ENCODE measurements around the gene ARID3C. TPM values are rescaled to one million over a fixed set of nuclear protein-coding genes. Genes with fewer than 3 reads are reported as not detected.
A peak's percentile ranks its signal among the peaks of the same experiment; 100 is the strongest.

The ARID3C gene
- total and polyA plus RNA-seq, 11 donors: 0.20 TPM; not detected in 10

- intact Hi-C loops (cut with DNase I): no loop called here
- DNase-seq (no peak), ATAC-seq (no peak)
- Histone ChIP-seq H3K4me3 (no peak overlapping the region), H3K36me3 (no peaks in the 10 kb centered on the region), H3K27ac (no peak overlapping the region), H3K27me3 (peaks cover 39 to 82% (median 76%) of the 10 kb centered on the region in 9 donors), H3K4me1 (peaks cover 0 to 38% (median 20%) of the 10 kb centered on the region in 12 donors), H3K9me3 (no peaks in the 10 kb centered on the region)
- 12 to 20% (median 17%) methylated on average over 26 to 39 of the region's 39 CpGs for WGBS, 4 donors
- TF ChIP-seq CTCF (IDR thresholded peaks at IDR 0.05) (no peak), POLR2A (IDR thresholded peaks at IDR 0.05) (no peak)
Observed at GRCh38 chr9:34624475-34625185, 4.2 kb downstream of the ARID3C start.

GRCh38 chr9:34623374-34624235 is 5.3 kb downstream of the ARID3C start:
- DNase-seq (peak in 1 of 5 donors; percentile 64), ATAC-seq (no peak)
- H3K4me1 ChIP-seq: peaks cover 0 to 37% (median 25%) of the 10 kb centered on the region in 12 donors
- peaks cover 39 to 72% (median 68%) of the 10 kb centered on the region in 9 donors for H3K27me3 ChIP-seq
- intact Hi-C loops (cut with DNase I): no loop called here
- TF ChIP-seq CTCF (IDR thresholded peaks at IDR 0.05): no peak
- TF ChIP-seq POLR2A (IDR thresholded peaks at IDR 0.05): no peak
- peaks cover 0 to 2% (median 1%) of the 10 kb centered on the region in 9 donors for H3K36me3 ChIP-seq
- peak overlapping the region in 5 of 12 donors; percentile 3 to 28 (median 8) for H3K4me3 ChIP-seq
- H3K27ac ChIP-seq: no peak overlapping the region
- WGBS, 4 donors: 11 to 23% (median 17%) methylated on average over 22 to 63 of the region's 63 CpGs
- H3K9me3 ChIP-seq: no peaks in the 10 kb centered on the region

GRCh38 chr9:34620061-34620994 is 8.5 kb downstream of the ARID3C start, which contains the start of gene DCTN3:
Gene DCTN3 (minus strand): TSS chr9:34620495. CDS start chr9:34620464, 31 bp downstream.
- WGBS, 4 donors: 4 to 12% (median 5%) methylated on average over 17 to 43 of the region's 43 CpGs
- TF ChIP-seq CTCF (IDR thresholded peaks at IDR 0.05) (peak in 1 of 12 donors; percentile 34), POLR2A (IDR thresholded peaks at IDR 0.05) (peak in 1 of 2 donors; percentile 38)
- H3K27ac ChIP-seq: peak within 1 kb of the TSS in 7 of 12 donors; percentile 37 to 75 (median 51)
- DNase-seq (peak; percentile 93 to 96 (median 94)), ATAC-seq (peak; percentile 97 to 99 (median 98))
- intact Hi-C loops (cut with DNase I): no loop called here
- peaks cover 0 to 33% (median 20%) of the 10 kb centered on the region in 12 donors for H3K4me1 ChIP-seq
- H3K36me3 ChIP-seq: peaks cover 0 to 35% (median 34%) of the 10 kb centered on the region in 9 donors
- peaks cover 15 to 39% (median 35%) of the 10 kb centered on the region in 9 donors for H3K27me3 ChIP-seq
- no peaks in the 10 kb centered on the region for H3K9me3 ChIP-seq
- H3K4me3 ChIP-seq: peak within 1 kb of the TSS; percentile 63 to 99 (median 79)
